ENCODE results near the gene ADAMTS5. TPM values are rescaled to one million over a fixed set of nuclear protein-coding genes. Genes with fewer than 3 reads are reported as not detected.

ADAMTS5 gene
- 10 to 100 TPM; 28.4 to 91.4 (median 47.4) TPM for total RNA-seq

GRCh38 chr21:26967062-26967913, at the start of gene ADAMTS5:
ADAMTS5 (minus strand) TSS chr21:26967088; CDS start chr21:26966391, 697 bp downstream.
- ATAC-seq (ENCODE audit: low FRiP score) (peak; percentile 49), DNase-seq (ENCODE audit: low spot score) (no peak)
- no peak for TF ChIP-seq CTCF (IDR thresholded peaks at IDR 0.05)

DNA sequence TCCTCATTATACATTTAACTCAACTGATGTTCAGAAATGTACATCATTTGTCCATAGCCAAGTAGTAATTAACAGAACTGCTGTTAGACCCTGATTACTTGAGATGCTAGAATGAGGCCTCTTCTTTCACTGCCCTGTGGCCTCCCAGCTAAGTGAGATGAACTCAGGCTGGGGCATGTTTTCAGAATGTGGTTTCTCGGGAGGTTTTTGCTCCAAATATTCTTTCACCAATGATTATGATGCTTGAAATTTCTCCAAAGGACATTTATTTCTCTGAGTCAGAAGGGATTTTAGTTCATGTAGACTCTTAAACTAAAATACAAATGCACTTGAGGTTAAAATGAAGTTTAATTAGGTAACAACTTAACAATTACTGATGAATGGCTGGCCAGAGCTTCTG, 34.6 kb upstream of the ADAMTS5 start:
- no peak for TF ChIP-seq CTCF (IDR thresholded peaks at IDR 0.05)
- DNase-seq (ENCODE audit: low spot score), result no peak
- ATAC-seq (ENCODE audit: low FRiP score), result no peak

GRCh38 chr21:26983576-26983975, 16.7 kb upstream of the ADAMTS5 start:
- ATAC-seq (ENCODE audit: low FRiP score) (no peak), DNase-seq (ENCODE audit: low spot score) (no peak)
- no peak for TF ChIP-seq CTCF (IDR thresholded peaks at IDR 0.05)

DNA sequence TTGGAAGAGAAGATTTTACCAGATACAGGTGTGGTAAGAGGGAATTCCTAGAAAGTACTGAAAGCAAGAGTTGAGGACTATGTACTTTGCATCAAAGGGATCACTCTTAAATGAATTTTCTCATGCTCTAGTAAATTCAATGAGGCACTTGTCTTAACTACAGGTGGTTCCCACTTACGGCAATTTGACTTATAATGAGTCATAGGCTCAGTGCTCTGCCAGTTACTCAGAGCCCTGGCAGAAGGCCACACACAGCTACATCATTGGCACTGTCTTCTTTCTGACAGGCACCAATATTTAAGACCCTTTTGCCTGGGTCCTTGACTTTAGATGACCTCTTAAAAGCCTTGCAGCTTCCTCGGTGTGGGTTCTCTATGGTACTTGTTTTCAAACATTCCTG, 15.9 kb upstream of the ADAMTS5 start:
- ATAC-seq (ENCODE audit: low FRiP score) (no peak), DNase-seq (ENCODE audit: low spot score) (no peak)
- no peak for TF ChIP-seq CTCF (IDR thresholded peaks at IDR 0.05)

- no peak for DNase-seq (ENCODE audit: low spot score)
- no peak for TF ChIP-seq CTCF (IDR thresholded peaks at IDR 0.05)
- ATAC-seq (ENCODE audit: low FRiP score), result no peak
These were observed 10.9 kb upstream of the ADAMTS5 start for GRCh38 chr21:26977746-26978145.

GRCh38 chr21:26973226-26973625, 6.3 kb upstream of the ADAMTS5 start:
- TF ChIP-seq CTCF (IDR thresholded peaks at IDR 0.05), result no peak
- no peak for ATAC-seq (ENCODE audit: low FRiP score)
- no peak for DNase-seq (ENCODE audit: low spot score)

DNA sequence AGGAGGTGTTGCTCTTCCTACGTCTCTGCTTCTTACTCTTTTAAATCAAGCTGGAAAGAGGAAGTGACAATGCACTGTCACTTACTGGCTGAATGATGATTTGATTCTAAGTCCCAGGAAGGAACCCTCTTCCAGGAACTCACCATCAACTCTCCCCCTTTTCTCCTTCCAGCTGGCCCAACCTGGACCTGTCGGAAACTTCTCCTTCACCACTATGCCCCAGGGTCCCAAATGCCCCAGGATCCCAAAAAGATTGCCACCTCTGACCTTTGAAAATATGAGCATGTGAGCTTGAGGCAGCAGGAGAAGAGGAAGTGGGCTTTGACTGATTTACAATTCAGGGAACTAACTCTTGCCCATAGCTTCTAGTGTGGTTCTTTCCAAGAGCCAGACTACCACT, 5.3 kb upstream of the ADAMTS5 start:
- no peak for ATAC-seq (ENCODE audit: low FRiP score)
- TF ChIP-seq CTCF (IDR thresholded peaks at IDR 0.05), result no peak
- DNase-seq (ENCODE audit: low spot score), result no peak
